Stomach (tissue), 9 donors: ENCODE data around the gene NRXN2. TPM values are rescaled to one million over a fixed set of nuclear protein-coding genes. Genes with fewer than 3 reads are reported as not detected.

Experiments used
- DNase-seq, 2 donors: peaks; one replicate each; pipeline versions ENCODE4 v3.0.0 to v3.0.0-alpha.2; 2013 to 2019
- H3K27ac ChIP-seq, 5 donors: fragments of 200-600 bp in 4 of 5; sonication (generic) in 4 of 5; one replicate each; pipeline ENCODE4 v1.5.1; 2013 to 2019; ENCODE audit warnings: mild to moderate bottlenecking in 1 of 5, moderate library complexity in 1 of 5
- H3K27me3 ChIP-seq, 3 donors: fragments of 200-600 bp; sonication (generic); one replicate each; pipeline ENCODE4 v1.5.1; 2017 to 2019; ENCODE audit warnings: mixed run types in 1 of 3
- H3K36me3 ChIP-seq, 4 donors: fragments of 200-600 bp; sonication (generic); 1 replicate in 3 of 4; 2 replicates in 1 of 4; pipeline ENCODE4 v1.5.1; 2016 to 2019
- H3K4me1 ChIP-seq, 4 donors: fragments of 200-600 bp; sonication (generic); one replicate each; pipeline ENCODE4 v1.5.1; 2016 to 2019
- H3K4me3 ChIP-seq, 4 donors: fragments of 200-600 bp; sonication (generic) in 3 of 4; one replicate each; pipeline ENCODE4 v1.5.1; 2016 to 2019; ENCODE audit warnings: mild to moderate bottlenecking in 1 of 4
- H3K9me3 ChIP-seq, 4 donors: fragments of 200-600 bp; sonication (generic); one replicate each; pipeline ENCODE4 v1.5.1; 2016 to 2019
- EP300 ChIP-seq: sonication (generic); formaldehyde crosslinking; IDR thresholded peaks from one replicate; pipeline ENCODE4 v1.6.1; 2017; ENCODE audit warnings: antibody characterized with exemption
- POLR2A ChIP-seq, 4 donors: fragments of 450-650 bp; IDR thresholded peaks; one replicate each; pipeline ENCODE4 v1.6.1; 2016; ENCODE audit warnings: antibody characterized with exemption in 4 of 4, control low read depth in 2 of 4, mild to moderate bottlenecking in 1 of 4, moderate library complexity in 1 of 4
- POLR2AphosphoS5 ChIP-seq, 3 donors: sonication (generic); formaldehyde crosslinking; IDR thresholded peaks; one replicate each; pipeline ENCODE4 v1.6.1; 2016; ENCODE audit warnings: antibody characterized with exemption in 3 of 3
- WGBS, 5 donors: extraction: QIAGEN DNeasy Blood & Tissue Kit in 3 of 5; methylation state at CpG; one replicate each; pipeline versions ENCODE4 v1.1.5 to v1.1.7; 2013 to 2018; 5-methylcytosine and 5-hydroxymethylcytosine counted together
- intact Hi-C: fragments of 100-400 bp; cut with DNase I; formaldehyde crosslinking; loops from one replicate; pipeline ENCODE4 v1.15.1; 2023; ENCODE audit warnings: low total_unique reads
- polyA plus RNA-seq, 3 donors: library from polyadenylated mRNA; stranded (reverse); fragments of 200-250 nt; gene quantifications; one replicate each; pipeline ENCODE4 v1.2.3, GENCODE V29; 2013
- total RNA-seq, 5 donors: library from RNA; depleted of rRNA; stranded (reverse); fragments of >200 nt; gene quantifications; one replicate each; pipeline versions ENCODE4 v1.1.0 to v1.2.3, GENCODE V29; 2014 to 2016
- TF ChIP-seq, protein P1 (sequence below), 7 experiments: fragments of 450-650 bp in 4 of 7; fragments of 200-600 bp in 3 of 7; sonication (generic) in 3 of 7; IDR thresholded peaks; one replicate each; pipeline ENCODE4 v1.5.1; 2016 to 2019; ENCODE audit warnings: antibody characterized with exemption in 7 of 7, control low read depth in 2 of 7, mild to moderate bottlenecking in 1 of 7
- donor health status: healthy with polysubstance abuse.
- donor health status: Bipolar disorder and iron deficiency.
- donor health status: healthy.

The NRXN2 gene
- total and polyA plus RNA-seq, 8 donors, result 0.14 to 16.9 (median 1.2) TPM; not detected in 4

DNA sequence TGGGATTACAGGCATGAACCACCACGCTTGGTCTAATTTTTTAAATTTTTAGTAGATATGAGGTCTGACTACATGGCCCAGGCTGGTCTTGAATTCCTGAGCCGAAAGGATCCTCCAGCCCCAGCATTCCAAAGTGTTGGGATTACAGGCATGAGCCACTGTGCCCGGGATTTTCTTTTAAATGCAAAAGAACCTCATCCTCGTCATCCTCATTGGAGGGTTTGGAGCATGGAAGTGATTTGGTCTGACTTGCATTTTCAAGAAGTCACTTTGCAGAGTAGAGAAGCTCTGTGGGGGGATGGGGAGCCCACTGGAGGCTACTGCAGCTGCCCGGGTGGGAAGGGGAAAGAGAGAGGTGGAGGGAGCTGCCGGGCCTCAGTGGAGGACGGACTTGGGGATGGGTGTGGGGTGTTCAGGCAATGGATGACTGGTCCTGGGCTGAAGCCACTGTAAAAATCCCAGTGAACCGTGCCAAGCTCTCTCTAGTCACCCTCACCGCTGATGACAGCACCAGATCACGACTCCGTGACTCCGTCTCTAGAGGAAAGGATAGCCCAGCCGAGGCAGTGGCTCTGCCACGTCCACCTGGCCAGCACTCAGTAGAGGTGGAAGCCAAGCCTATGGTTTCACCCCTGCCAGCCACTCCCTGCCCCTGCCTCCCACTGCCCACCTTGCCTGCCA, 164.8 kb downstream of the NRXN2 start:
- WGBS, 5 donors, result 80 to 83% (median 81%) methylated on average over 13 to 14 of the region's 14 CpGs
- no peak overlapping the region for H3K4me3 ChIP-seq
- peaks cover 0 to 28% (median 19%) of the 10 kb centered on the region in 4 donors for H3K4me1 ChIP-seq
- intact Hi-C loops, result no loop called here
- no peak for DNase-seq
- no peaks in the 10 kb centered on the region for H3K36me3 ChIP-seq
- no peaks in the 10 kb centered on the region for H3K9me3 ChIP-seq
- H3K27me3 ChIP-seq, result peaks cover 0 to 30% (median 0%) of the 10 kb centered on the region in 3 donors
- H3K27ac ChIP-seq, result no peak overlapping the region
- TF ChIP-seq EP300 (no peak), POLR2A (IDR thresholded peaks at IDR 0.05) (no peak), POLR2AphosphoS5 (IDR thresholded peaks at IDR 0.05) (no peak)
- TF ChIP-seq, protein P1, sequence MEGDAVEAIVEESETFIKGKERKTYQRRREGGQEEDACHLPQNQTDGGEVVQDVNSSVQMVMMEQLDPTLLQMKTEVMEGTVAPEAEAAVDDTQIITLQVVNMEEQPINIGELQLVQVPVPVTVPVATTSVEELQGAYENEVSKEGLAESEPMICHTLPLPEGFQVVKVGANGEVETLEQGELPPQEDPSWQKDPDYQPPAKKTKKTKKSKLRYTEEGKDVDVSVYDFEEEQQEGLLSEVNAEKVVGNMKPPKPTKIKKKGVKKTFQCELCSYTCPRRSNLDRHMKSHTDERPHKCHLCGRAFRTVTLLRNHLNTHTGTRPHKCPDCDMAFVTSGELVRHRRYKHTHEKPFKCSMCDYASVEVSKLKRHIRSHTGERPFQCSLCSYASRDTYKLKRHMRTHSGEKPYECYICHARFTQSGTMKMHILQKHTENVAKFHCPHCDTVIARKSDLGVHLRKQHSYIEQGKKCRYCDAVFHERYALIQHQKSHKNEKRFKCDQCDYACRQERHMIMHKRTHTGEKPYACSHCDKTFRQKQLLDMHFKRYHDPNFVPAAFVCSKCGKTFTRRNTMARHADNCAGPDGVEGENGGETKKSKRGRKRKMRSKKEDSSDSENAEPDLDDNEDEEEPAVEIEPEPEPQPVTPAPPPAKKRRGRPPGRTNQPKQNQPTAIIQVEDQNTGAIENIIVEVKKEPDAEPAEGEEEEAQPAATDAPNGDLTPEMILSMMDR (IDR thresholded peaks at IDR 0.05), result no peak

DNA sequence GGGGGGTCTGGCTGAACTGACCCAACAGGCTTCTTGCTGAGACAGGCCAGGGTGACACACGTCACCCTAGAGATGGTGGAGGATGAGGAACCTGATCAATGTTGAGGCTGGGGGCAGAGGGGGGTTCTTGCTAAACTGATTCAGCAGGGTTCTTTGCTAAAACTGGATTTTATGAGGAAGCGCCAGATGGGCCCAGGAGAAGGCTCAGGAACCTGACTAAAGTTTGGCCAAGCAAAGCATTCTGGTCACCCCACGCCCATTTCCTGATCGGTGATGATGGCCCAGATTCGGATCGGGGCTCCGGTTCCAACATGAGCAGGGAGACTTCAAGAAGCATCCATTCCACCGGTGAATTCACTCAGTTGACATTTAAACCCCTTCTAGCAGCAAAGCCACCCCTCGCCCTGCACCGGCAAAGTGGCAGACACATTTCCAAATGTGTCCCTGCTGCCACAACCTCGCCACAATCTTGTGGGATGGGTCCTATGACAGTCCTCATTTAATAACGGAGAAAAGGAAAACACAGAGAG, 166.2 kb downstream of the NRXN2 start:
- H3K9me3 ChIP-seq, result no peaks in the 10 kb centered on the region
- H3K27ac ChIP-seq, result no peak overlapping the region
- TF ChIP-seq, protein P1 (IDR thresholded peaks at IDR 0.05), result no peak
- no peak for TF ChIP-seq POLR2A (IDR thresholded peaks at IDR 0.05)
- no peak for TF ChIP-seq EP300
- no peak for TF ChIP-seq POLR2AphosphoS5 (IDR thresholded peaks at IDR 0.05)
- peaks cover 0 to 30% (median 0%) of the 10 kb centered on the region in 3 donors for H3K27me3 ChIP-seq
- 91 to 95% (median 93%) methylated on average over 12 of the region's 12 CpGs for WGBS, 5 donors
- DNase-seq, result no peak
- H3K36me3 ChIP-seq, result no peaks in the 10 kb centered on the region
- H3K4me1 ChIP-seq, result peaks cover 0 to 28% (median 19%) of the 10 kb centered on the region in 4 donors
- H3K4me3 ChIP-seq, result no peak overlapping the region
- intact Hi-C loops, result no loop called here

Other genes starting within 250 kb of the NRXN2 start
- not detected for gene SLC22A11, start 167.3 kb downstream of the NRXN2 start, total RNA-seq
- gene SLC22A11, start 167.3 kb downstream of the NRXN2 start, polyA plus RNA-seq, result not detected
- gene SLC22A12, start 132.0 kb downstream of the NRXN2 start, total RNA-seq, result not detected
- not detected for gene SLC22A12, start 132.0 kb downstream of the NRXN2 start, polyA plus RNA-seq
- gene RASGRP2, start 20.9 kb upstream of the NRXN2 start, total RNA-seq, result 10 to 100 TPM in 3 of 5 donors, 1 to 10 TPM in 2; 5.3 to 60.8 (median 13.4) TPM
- 10 to 100 TPM in 1 of 3 donors, 1 to 10 TPM in 2; 7.2 to 20.6 (median 8.2) TPM for gene RASGRP2, start 20.9 kb upstream of the NRXN2 start, polyA plus RNA-seq
- 1 to 10 TPM in 2 of 5 donors, under 1 TPM in 2, not detected in 1; 0.58 to 2.0 (median 1.4) TPM for gene PYGM, start 36.8 kb upstream of the NRXN2 start, total RNA-seq
- gene PYGM, start 36.8 kb upstream of the NRXN2 start, polyA plus RNA-seq, result 1 to 10 TPM in 2 of 3 donors, under 1 TPM in 1; 0.37 to 3.5 (median 3.1) TPM
- 100 to 1,000 TPM; 235 to 341 (median 279) TPM for gene SF1, start 55.3 kb upstream of the NRXN2 start, total RNA-seq
- 10 to 100 TPM; 57.5 to 72.1 (median 63.4) TPM for gene SF1, start 55.3 kb upstream of the NRXN2 start, polyA plus RNA-seq
- gene MAP4K2, start 80.0 kb upstream of the NRXN2 start, total RNA-seq, result 10 to 100 TPM in 2 of 5 donors, 1 to 10 TPM in 3; 2.3 to 66.9 (median 9.0) TPM
- 10 to 100 TPM; 13.0 to 20.9 (median 13.8) TPM for gene MAP4K2, start 80.0 kb upstream of the NRXN2 start, polyA plus RNA-seq
- gene MEN1, start 87.4 kb upstream of the NRXN2 start, total RNA-seq, result 10 to 100 TPM in 4 of 5 donors, 1 to 10 TPM in 1; 9.4 to 62.5 (median 16.9) TPM
- gene MEN1, start 87.4 kb upstream of the NRXN2 start, polyA plus RNA-seq, result 10 to 100 TPM; 12.9 to 16.4 (median 13.6) TPM
- 10 to 100 TPM; 10.3 to 66.5 (median 53.3) TPM for gene CDC42BPG, start 121.5 kb upstream of the NRXN2 start, total RNA-seq
- gene CDC42BPG, start 121.5 kb upstream of the NRXN2 start, polyA plus RNA-seq, result 10 to 100 TPM in 2 of 3 donors, 1 to 10 TPM in 1; 8.9 to 20.0 (median 10.9) TPM
- gene EHD1, start 155.4 kb upstream of the NRXN2 start, total RNA-seq, result 100 to 1,000 TPM in 2 of 5 donors, 10 to 100 TPM in 3; 23.3 to 160 (median 56.2) TPM
- gene EHD1, start 155.4 kb upstream of the NRXN2 start, polyA plus RNA-seq, result 10 to 100 TPM; 17.9 to 24.6 (median 19.4) TPM
- gene ATG2A, start 194.0 kb upstream of the NRXN2 start, total RNA-seq, result 10 to 100 TPM; 14.3 to 77.6 (median 46.1) TPM
- 10 to 100 TPM; 12.2 to 18.7 (median 16.3) TPM for gene ATG2A, start 194.0 kb upstream of the NRXN2 start, polyA plus RNA-seq
- gene PPP2R5B, start 201.5 kb upstream of the NRXN2 start, total RNA-seq, result 10 to 100 TPM in 4 of 5 donors, 1 to 10 TPM in 1; 6.6 to 75.6 (median 25.7) TPM
- gene PPP2R5B, start 201.5 kb upstream of the NRXN2 start, polyA plus RNA-seq, result 10 to 100 TPM in 2 of 3 donors, 1 to 10 TPM in 1; 9.8 to 13.8 (median 12.3) TPM
- not detected for gene GPHA2, start 212.7 kb upstream of the NRXN2 start, total RNA-seq
- under 1 TPM in 2 of 3 donors, not detected in 1; 0.30 to 0.50 TPM for gene GPHA2, start 212.7 kb upstream of the NRXN2 start, polyA plus RNA-seq
- not detected for gene MAJIN, start 248.9 kb upstream of the NRXN2 start, total RNA-seq
- under 1 TPM in 1 of 3 donors, not detected in 2; 0.20 TPM for gene MAJIN, start 248.9 kb upstream of the NRXN2 start, polyA plus RNA-seq